Measurements from ENCODE around the gene GSX1. TPM values are rescaled to one million over a fixed set of nuclear protein-coding genes. Genes with fewer than 3 reads are reported as not detected.

GSX1 gene
- total RNA-seq, 6 experiments from 2014 or later: not detected

GRCh38 chr13:27791901-27792392, 336 bp upstream of the GSX1 start:
- Histone ChIP-seq H3K4me1 (peaks cover 0 to 24% (median 4%) of the 10 kb centered on the region in 4 donors), H3K4me3 (no peak overlapping the region), H3K27me3 (peaks cover 20 to 52% of the 10 kb centered on the region in 2 donors), H3K9me3 (no peaks in the 10 kb centered on the region), H3K27ac (no peak overlapping the region), H3K36me3 (no peaks in the 10 kb centered on the region)
- intact Hi-C loops (cut with DNase I): no loop called here
- ATAC-seq (no peak), DNase-seq (no peak)
- 6% methylated on average over 19 of the region's 22 CpGs for WGBS (ENCODE audit: insufficient coverage, low coverage, low lambda C conversion rate, missing lambda C conversion rate)
- TF ChIP-seq POLR2A (IDR thresholded peaks at IDR 0.05): no peak
- TF ChIP-seq, protein P1, sequence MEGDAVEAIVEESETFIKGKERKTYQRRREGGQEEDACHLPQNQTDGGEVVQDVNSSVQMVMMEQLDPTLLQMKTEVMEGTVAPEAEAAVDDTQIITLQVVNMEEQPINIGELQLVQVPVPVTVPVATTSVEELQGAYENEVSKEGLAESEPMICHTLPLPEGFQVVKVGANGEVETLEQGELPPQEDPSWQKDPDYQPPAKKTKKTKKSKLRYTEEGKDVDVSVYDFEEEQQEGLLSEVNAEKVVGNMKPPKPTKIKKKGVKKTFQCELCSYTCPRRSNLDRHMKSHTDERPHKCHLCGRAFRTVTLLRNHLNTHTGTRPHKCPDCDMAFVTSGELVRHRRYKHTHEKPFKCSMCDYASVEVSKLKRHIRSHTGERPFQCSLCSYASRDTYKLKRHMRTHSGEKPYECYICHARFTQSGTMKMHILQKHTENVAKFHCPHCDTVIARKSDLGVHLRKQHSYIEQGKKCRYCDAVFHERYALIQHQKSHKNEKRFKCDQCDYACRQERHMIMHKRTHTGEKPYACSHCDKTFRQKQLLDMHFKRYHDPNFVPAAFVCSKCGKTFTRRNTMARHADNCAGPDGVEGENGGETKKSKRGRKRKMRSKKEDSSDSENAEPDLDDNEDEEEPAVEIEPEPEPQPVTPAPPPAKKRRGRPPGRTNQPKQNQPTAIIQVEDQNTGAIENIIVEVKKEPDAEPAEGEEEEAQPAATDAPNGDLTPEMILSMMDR (IDR thresholded peaks at IDR 0.05): no peak

DNA sequence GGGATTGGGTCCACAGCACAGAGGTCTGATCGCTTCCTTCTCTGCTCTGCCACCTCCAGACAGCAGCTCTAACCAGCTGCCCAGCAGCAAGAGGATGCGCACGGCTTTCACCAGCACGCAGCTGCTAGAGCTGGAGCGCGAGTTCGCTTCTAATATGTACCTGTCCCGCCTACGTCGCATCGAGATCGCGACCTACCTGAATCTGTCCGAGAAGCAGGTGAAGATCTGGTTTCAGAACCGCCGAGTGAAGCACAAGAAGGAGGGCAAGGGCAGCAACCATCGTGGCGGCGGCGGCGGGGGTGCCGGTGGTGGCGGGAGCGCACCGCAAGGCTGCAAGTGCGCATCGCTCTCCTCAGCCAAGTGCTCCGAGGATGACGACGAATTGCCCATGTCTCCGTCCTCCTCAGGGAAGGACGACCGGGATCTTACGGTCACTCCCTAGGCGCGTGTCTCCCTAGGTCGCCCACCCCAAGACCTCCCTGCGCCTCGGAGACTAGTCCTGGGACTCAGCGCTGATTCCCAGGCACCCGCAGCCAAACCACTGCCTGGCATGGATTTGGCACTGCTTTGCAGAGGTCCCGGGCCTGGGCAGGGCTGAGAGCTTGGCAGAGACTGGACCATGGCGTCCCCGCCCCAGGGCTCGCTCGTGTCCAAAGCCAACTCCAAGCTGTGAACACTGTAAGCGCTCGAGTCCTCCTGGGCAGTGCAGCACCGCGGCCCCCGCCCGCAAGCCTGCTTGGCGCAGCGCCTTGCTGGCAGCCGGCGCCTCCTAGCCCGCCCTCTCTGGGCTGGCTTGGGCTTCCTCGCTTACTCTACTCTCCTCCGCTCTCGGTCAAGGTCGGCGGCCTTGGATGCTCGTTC, 1.5 kb downstream of the GSX1 start:
- DNase-seq (no peak), ATAC-seq (no peak)
- H3K27ac ChIP-seq: no peak overlapping the region
- peaks cover 20 to 52% of the 10 kb centered on the region in 2 donors for H3K27me3 ChIP-seq
- no peak for TF ChIP-seq POLR2A (IDR thresholded peaks at IDR 0.05)
- TF ChIP-seq, protein P1 (IDR thresholded peaks at IDR 0.05): no peak
- H3K36me3 ChIP-seq: no peaks in the 10 kb centered on the region
- WGBS (ENCODE audit: insufficient coverage, low coverage, low lambda C conversion rate, missing lambda C conversion rate): 8% methylated on average over 13 of the region's 63 CpGs
- intact Hi-C loops (cut with DNase I): no loop called here
- no peaks in the 10 kb centered on the region for H3K9me3 ChIP-seq
- no peak overlapping the region for H3K4me3 ChIP-seq
- peaks cover 0 to 24% (median 4%) of the 10 kb centered on the region in 4 donors for H3K4me1 ChIP-seq

DNA sequence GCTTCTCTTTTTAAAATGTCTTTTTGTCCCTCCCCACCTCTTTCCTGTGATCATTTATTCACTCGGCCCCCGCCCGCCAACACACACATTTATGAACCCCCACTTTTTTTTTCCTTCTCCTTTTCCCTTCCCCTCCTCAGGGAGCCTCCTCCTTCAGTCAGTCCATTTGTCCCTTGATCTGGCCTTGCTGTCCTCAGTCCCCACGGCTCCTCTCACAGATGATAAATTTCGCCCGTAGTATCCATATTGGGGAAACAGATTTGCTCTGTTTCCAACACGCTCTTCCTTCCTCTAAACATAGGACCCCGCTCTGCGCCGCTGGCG, 2.0 kb downstream of the GSX1 start:
- ATAC-seq (no peak), DNase-seq (no peak)
- intact Hi-C loops (cut with DNase I): no loop called here
- peaks cover 0 to 24% (median 4%) of the 10 kb centered on the region in 4 donors for H3K4me1 ChIP-seq
- H3K27ac ChIP-seq: no peak overlapping the region
- TF ChIP-seq, protein P1 (IDR thresholded peaks at IDR 0.05): no peak
- TF ChIP-seq POLR2A (IDR thresholded peaks at IDR 0.05): no peak
- no peaks in the 10 kb centered on the region for H3K9me3 ChIP-seq
- peaks cover 20 to 51% of the 10 kb centered on the region in 2 donors for H3K27me3 ChIP-seq
- 9% methylated on average over 11 of the region's 11 CpGs for WGBS (ENCODE audit: insufficient coverage, low coverage, low lambda C conversion rate, missing lambda C conversion rate)
- no peaks in the 10 kb centered on the region for H3K36me3 ChIP-seq
- H3K4me3 ChIP-seq: no peak overlapping the region

GRCh38 chr13:27794921-27795717, 2.8 kb downstream of the GSX1 start:
- ATAC-seq (no peak), DNase-seq (no peak)
- intact Hi-C loops (cut with DNase I): no loop called here
- Histone ChIP-seq H3K36me3 (no peaks in the 10 kb centered on the region), H3K4me3 (no peak overlapping the region), H3K27me3 (peaks cover 20 to 43% of the 10 kb centered on the region in 2 donors), H3K9me3 (no peaks in the 10 kb centered on the region), H3K27ac (no peak overlapping the region), H3K4me1 (peaks cover 0 to 17% (median 4%) of the 10 kb centered on the region in 4 donors)
- 4% methylated on average over 35 of the region's 44 CpGs for WGBS (ENCODE audit: insufficient coverage, low coverage, low lambda C conversion rate, missing lambda C conversion rate)
- no peak for TF ChIP-seq POLR2A (IDR thresholded peaks at IDR 0.05)
- TF ChIP-seq, protein P1 (IDR thresholded peaks at IDR 0.05): no peak

All from right lobe of liver (tissue), 6 donors.